Panc1 (cell line): Measurements from ENCODE around the gene TMEM39B. TPM values are rescaled to one million over a fixed set of nuclear protein-coding genes. Genes with fewer than 3 reads are reported as not detected.

Experiments used
- ATAC-seq: fragments of 200-7000 bp; cut with Tn5 transposase; 2 replicates; pipeline ENCODE4 v1.9.1; 2020; ENCODE audit warnings: mild to moderate bottlenecking, moderate library complexity
- BruUV-seq: library from RNA; stranded (reverse); fragments of 400-500 nt; replicated peaks from 2 replicates; lab custom pipeline; 2021; lab: Mats Ljungman, UMichigan
- CTCF ChIA-PET: fragments of 300-600 bp; sonication (Branson Sonifier 250); formaldehyde crosslinking; loops from one replicate; lab custom pipeline; 2022; ENCODE audit warnings: antibody characterized with exemption; lab: Charles Lee
- POLR2A ChIA-PET: fragments of 300-600 bp; sonication (Branson Sonifier 250); formaldehyde crosslinking; loops from one replicate; lab custom pipeline; 2022; ENCODE audit warnings: antibody characterized with exemption; lab: Charles Lee
- DNase-seq: peaks from one replicate; pipeline ENCODE4 v3.0.0-alpha.2; 2010; ENCODE audit warnings: low read depth, low spot score
- H3K27ac ChIP-seq: 2 replicates; pipeline ENCODE4 v1.5.1; 2011; ENCODE audit warnings: mild to moderate bottlenecking, low read length, inconsistent platforms
- H3K27me3 ChIP-seq: fragments of 200-500 bp; sonication (Bioruptor generic); 2 replicates; pipeline ENCODE4 v1.6.0; 2014; ENCODE audit warnings: low read length, inconsistent platforms; ENCODE audit not compliant: control insufficient read depth, insufficient read depth
- H3K36me3 ChIP-seq: fragments of 200-500 bp; sonication (Bioruptor generic); 2 replicates; pipeline ENCODE4 v1.5.1; 2014; ENCODE audit warnings: inconsistent platforms, mild to moderate bottlenecking, low read length, moderate library complexity; ENCODE audit not compliant: control insufficient read depth, insufficient read depth
- H3K4me1 ChIP-seq: 2 replicates; pipeline ENCODE4 v1.5.1; 2011; ENCODE audit warnings: inconsistent platforms, mild to moderate bottlenecking, low read length, moderate library complexity; ENCODE audit not compliant: control insufficient read depth, insufficient read depth
- H3K4me3 ChIP-seq, 2 experiments: 2 replicates each; pipeline ENCODE4 v1.5.1; 2011 to 2012; ENCODE audit warnings: low read depth in 2 of 2, low read length in 2 of 2, mild to moderate bottlenecking in 2 of 2, inconsistent platforms in 1 of 2, moderate library complexity in 1 of 2
- H3K9me3 ChIP-seq: fragments of 200-500 bp; sonication (Bioruptor generic); 2 replicates; pipeline ENCODE4 v1.5.1; 2014; ENCODE audit warnings: low read depth, mild to moderate bottlenecking, inconsistent platforms, low read length, moderate library complexity; ENCODE audit not compliant: control insufficient read depth, insufficient read depth
- CTCF ChIP-seq: fragments of 450-650 bp; IDR thresholded peaks from 2 replicates; pipeline ENCODE4 v1.5.1; 2017; ENCODE audit warnings: mild to moderate bottlenecking
- POLR2AphosphoS5 ChIP-seq: IDR thresholded peaks from 2 replicates; pipeline ENCODE4 v1.6.1; 2012; ENCODE audit warnings: mild to moderate bottlenecking, low read depth, low read length, moderate library complexity
- REST ChIP-seq, 2 experiments: IDR thresholded peaks; 2 replicates each; pipeline ENCODE4 v1.6.1; 2011 to 2012; ENCODE audit warnings: low read depth in 2 of 2, control low read depth in 1 of 2, low read length in 1 of 2, mild to moderate bottlenecking in 1 of 2, moderate library complexity in 1 of 2; ENCODE audit not compliant: insufficient read depth in 1 of 2
- SIN3A ChIP-seq: IDR thresholded peaks from 2 replicates; pipeline ENCODE4 v1.6.1; 2012; ENCODE audit warnings: low read depth, mild to moderate bottlenecking, low read length, moderate library complexity, borderline replicate concordance; ENCODE audit not compliant: insufficient read depth
- TCF7L2 ChIP-seq: IDR thresholded peaks from 2 replicates; pipeline ENCODE4 v1.6.1; 2011; ENCODE audit warnings: mild to moderate bottlenecking, low read depth, low read length, inconsistent platforms
- in situ Hi-C: cut with HindIII; loops from 2 replicates; pipeline ENCODE4 v1.10.0; 2016; ENCODE audit warnings: low sequenced_read_pairs, low pct_unique_long_range_greater_than_20kb
- intact Hi-C: fragments of 100-400 bp; cut with micrococcal nuclease; formaldehyde crosslinking; loops from one replicate; pipeline ENCODE4 v1.10.0; 2022; ENCODE audit not compliant: unreplicated experiment
- total RNA-seq: library from RNA; stranded (reverse); gene quantifications from one replicate; pipeline ENCODE4 v1.2.1, GENCODE V29; 2021; ENCODE audit not compliant: unreplicated experiment

TMEM39B gene
- total RNA-seq, 1 experiment from 2014 or later, result 35.0 TPM

GRCh38 chr1:32091176-32091575 lies 18.4 kb downstream of the TMEM39B start:
- Histone ChIP-seq H3K27ac (no peak overlapping the region), H3K27me3 (no peaks in the 10 kb centered on the region), H3K4me3 (no peak overlapping the region), H3K9me3 (no peaks in the 10 kb centered on the region), H3K36me3 (no peaks in the 10 kb centered on the region; the same call in 1 of the 2 replicates), H3K4me1 (no peaks in the 10 kb centered on the region)
- DNase-seq (no peak), ATAC-seq (no peak)
- intact Hi-C loops (no loop called here), in situ Hi-C loops (no loop called here)
- no peak for TF ChIP-seq POLR2AphosphoS5
- TF ChIP-seq REST (IDR thresholded peaks at IDR 0.05; ENCODE audit: insufficient read depth in 1 of 2, low read depth in 2 of 2, low read length in 1 of 2), result no peak
- TF ChIP-seq TCF7L2, result no peak
- no peak for TF ChIP-seq SIN3A
- no peak for TF ChIP-seq CTCF
- ChIA-PET CTCF (no interaction called here), POLR2A (interaction anchor here (0.6 kb wide), 1 partner anchor 31 kb away, joined by 5 read pairs; no protein-coding TSS in a partner anchor)
- BruUV-seq, result no TSS peak

DNA sequence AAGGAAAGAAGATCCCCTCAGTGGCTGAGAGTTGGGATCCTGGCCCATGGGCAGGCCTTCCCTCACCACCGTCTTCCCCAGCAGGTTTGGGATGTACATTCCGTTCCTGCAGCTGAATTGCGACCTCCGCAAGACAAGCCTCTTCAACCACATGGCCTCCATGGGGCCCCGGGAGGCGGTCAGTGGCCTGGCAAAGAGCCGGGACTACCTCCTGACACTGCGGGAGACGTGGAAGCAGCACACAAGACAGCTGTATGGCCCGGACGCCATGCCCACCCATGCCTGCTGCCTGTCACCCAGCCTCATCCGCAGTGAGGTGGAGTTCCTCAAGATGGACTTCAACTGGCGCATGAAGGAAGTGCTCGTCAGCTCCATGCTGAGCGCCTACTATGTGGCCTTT lies 18.9 kb downstream of the TMEM39B start:
- no TSS peak for BruUV-seq
- ChIA-PET POLR2A (interaction anchor here (0.6 kb wide), 1 partner anchor 31 kb away, joined by 5 read pairs; no protein-coding TSS in a partner anchor), CTCF (no interaction called here)
- Histone ChIP-seq H3K4me1 (no peaks in the 10 kb centered on the region), H3K4me3 (no peak overlapping the region), H3K9me3 (no peaks in the 10 kb centered on the region), H3K36me3 (no peaks in the 10 kb centered on the region; the same call in 1 of the 2 replicates), H3K27ac (no peak overlapping the region), H3K27me3 (no peaks in the 10 kb centered on the region)
- no peak for ATAC-seq
- TF ChIP-seq TCF7L2 (no peak), CTCF (no peak), POLR2AphosphoS5 (no peak), SIN3A (no peak), REST (IDR thresholded peaks at IDR 0.05; ENCODE audit: insufficient read depth in 1 of 2, low read depth in 2 of 2, low read length in 1 of 2) (no peak)
- no peak for DNase-seq
- intact Hi-C loops, result no loop called here
- in situ Hi-C loops, result no loop called here
